Activated CD4-positive, alpha-beta T cell treated with anti-CD3 and anti-CD28 coated beads, Interleukin-2, amount 50 U/mL, for 1 hour (primary cell): ENCODE results near the gene TEDC1.

Source experiments
- DNase-seq: peaks from one replicate; pipeline ENCODE4 v3.0.0-alpha.2; 2020

Gene TEDC1

GRCh38 chr14:105486974-105487448 is 4.0 kb upstream of the TEDC1 start:
- DNase-seq, result peak; percentile 79

GRCh38 chr14:105487449-105487985 is 3.5 kb upstream of the TEDC1 start:
- peak; percentile 76 for DNase-seq

- peak; percentile 53 for DNase-seq
Observed at GRCh38 chr14:105487986-105488777, 2.9 kb upstream of the TEDC1 start.

GRCh38 chr14:105488781-105489541 is 2.1 kb upstream of the TEDC1 start:
- no peak for DNase-seq

- DNase-seq, result peak; percentile 90
Observed at GRCh38 chr14:105489542-105490266, 1.3 kb upstream of the TEDC1 start.

- no peak for DNase-seq
Observed at GRCh38 chr14:105490267-105490571, 827 bp upstream of the TEDC1 start.

- peak; percentile 89 for DNase-seq
Observed at GRCh38 chr14:105491366-105491973, 424 bp downstream of the TEDC1 start.

- DNase-seq, result no peak
Observed at GRCh38 chr14:105492031-105492970, 1.3 kb downstream of the TEDC1 start.

- no peak for DNase-seq
Observed at GRCh38 chr14:105492971-105493871, 2.2 kb downstream of the TEDC1 start.

GRCh38 chr14:105493921-105494605 is 3.0 kb downstream of the TEDC1 start:
- DNase-seq, result no peak

GRCh38 chr14:105494606-105494929 is 3.5 kb downstream of the TEDC1 start:
- no peak for DNase-seq

- no peak for DNase-seq
Observed at GRCh38 chr14:105495101-105495989, 4.3 kb downstream of the TEDC1 start.

- DNase-seq, result no peak
Observed at GRCh38 chr14:105495990-105496830, 5.2 kb downstream of the TEDC1 start.

- peak; percentile 1 for DNase-seq
Observed at GRCh38 chr14:105496831-105497591, 6.0 kb downstream of the TEDC1 start.

GRCh38 chr14:105497671-105498429 is 6.8 kb downstream of the TEDC1 start:
- DNase-seq, result peak; percentile 6
